ENCODE data around the gene DXO. TPM values are rescaled to one million over a fixed set of nuclear protein-coding genes. Genes with fewer than 3 reads are reported as not detected.

The DXO gene
- total RNA-seq, 1 donor from 2014 or later, result 18.0 TPM

DNA sequence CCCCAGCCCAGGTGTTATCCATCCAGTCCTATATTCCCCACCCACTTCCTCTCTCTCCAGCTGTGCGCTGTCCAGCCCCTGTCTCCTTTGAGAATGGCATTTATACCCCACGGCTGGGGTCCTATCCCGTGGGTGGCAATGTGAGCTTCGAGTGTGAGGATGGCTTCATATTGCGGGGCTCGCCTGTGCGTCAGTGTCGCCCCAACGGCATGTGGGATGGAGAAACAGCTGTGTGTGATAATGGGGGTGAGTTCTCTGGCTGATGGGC is 43.3 kb downstream of the DXO start:
- DNase-seq (ENCODE audit: low spot score in 2 of 2), result no peak
- Histone ChIP-seq H3K36me3 (no peaks in the 10 kb centered on the region), H3K4me3 (no peak overlapping the region), H3K9me3 (no peaks in the 10 kb centered on the region), H3K27me3 (no peaks in the 10 kb centered on the region), H3K4me1 (no peaks in the 10 kb centered on the region), H3K27ac (no peak overlapping the region)
- TF ChIP-seq, protein P1, sequence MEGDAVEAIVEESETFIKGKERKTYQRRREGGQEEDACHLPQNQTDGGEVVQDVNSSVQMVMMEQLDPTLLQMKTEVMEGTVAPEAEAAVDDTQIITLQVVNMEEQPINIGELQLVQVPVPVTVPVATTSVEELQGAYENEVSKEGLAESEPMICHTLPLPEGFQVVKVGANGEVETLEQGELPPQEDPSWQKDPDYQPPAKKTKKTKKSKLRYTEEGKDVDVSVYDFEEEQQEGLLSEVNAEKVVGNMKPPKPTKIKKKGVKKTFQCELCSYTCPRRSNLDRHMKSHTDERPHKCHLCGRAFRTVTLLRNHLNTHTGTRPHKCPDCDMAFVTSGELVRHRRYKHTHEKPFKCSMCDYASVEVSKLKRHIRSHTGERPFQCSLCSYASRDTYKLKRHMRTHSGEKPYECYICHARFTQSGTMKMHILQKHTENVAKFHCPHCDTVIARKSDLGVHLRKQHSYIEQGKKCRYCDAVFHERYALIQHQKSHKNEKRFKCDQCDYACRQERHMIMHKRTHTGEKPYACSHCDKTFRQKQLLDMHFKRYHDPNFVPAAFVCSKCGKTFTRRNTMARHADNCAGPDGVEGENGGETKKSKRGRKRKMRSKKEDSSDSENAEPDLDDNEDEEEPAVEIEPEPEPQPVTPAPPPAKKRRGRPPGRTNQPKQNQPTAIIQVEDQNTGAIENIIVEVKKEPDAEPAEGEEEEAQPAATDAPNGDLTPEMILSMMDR (IDR thresholded peaks at IDR 0.05), result no peak
- intact Hi-C loops (cut with DNase I), result no loop called here

DNA sequence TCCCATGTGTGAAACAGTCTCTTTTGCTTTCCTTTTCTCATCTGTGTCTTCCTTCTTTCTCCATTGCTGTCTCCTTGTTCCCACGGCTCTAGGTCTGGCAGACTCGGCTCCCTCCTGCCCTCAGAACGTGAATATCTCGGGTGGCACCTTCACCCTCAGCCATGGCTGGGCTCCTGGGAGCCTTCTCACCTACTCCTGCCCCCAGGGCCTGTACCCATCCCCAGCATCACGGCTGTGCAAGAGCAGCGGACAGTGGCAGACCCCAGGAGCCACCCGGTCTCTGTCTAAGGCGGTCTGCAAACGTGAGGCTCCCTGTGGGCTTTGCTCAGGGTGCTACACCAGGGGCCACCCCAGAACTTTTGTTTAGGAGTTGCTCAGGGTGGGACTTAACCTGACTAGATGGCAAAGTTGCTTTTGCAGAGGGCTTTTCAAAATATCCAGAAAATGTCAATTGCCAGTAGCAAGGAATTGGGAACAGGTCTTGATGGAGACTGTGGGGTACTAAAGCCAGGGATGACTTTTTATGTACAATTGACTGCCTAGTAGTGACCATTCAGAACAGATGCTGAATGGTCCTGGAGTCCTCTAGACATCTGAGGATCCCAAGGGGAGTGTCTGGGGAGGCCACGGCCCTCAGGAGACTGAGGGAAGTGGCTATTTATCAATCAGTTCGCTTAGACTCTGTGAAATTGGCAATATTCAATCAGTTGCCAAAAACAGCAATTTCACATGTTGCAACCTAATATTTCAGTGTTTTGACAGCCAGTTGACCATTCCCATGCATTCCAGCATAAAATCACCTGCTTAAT is 43.9 kb downstream of the DXO start:
- intact Hi-C loops (cut with DNase I), result no loop called here
- TF ChIP-seq, protein P1 (IDR thresholded peaks at IDR 0.05), result no peak
- Histone ChIP-seq H3K9me3 (no peaks in the 10 kb centered on the region), H3K27ac (no peak overlapping the region), H3K36me3 (no peaks in the 10 kb centered on the region), H3K4me3 (no peak overlapping the region), H3K4me1 (no peaks in the 10 kb centered on the region), H3K27me3 (no peaks in the 10 kb centered on the region)
- DNase-seq (ENCODE audit: low spot score in 2 of 2), result no peak

DNA sequence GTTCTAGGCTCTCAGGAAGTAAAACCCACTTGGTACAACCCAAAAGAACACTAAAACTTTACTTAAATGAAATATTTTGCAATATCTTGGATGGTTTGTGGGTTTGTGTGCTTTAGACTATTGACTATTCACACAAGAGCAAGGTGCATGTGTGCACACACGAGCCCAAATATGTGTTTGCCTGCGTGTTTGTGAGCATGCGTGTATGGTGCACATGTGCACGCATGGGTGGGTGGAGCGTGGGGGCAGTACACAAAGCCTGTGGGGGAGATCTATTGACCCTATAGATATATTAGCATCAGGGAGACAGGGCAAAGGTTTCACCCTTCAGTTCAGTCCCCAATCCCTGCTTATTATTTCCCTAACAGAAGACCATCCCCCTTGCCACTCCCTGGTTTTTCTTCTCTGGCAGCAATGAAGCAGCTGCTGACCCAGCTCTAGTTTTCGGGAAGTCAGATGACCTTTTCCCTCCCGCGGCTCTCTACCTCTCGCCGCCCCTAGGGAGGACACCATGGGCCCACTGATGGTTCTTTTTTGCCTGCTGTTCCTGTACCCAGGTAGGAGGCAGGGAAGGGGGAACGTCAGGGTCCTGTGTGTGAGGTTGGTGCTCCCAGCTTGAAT is 44.6 kb downstream of the DXO start, which contains the start of gene C2:
TSS of gene C2 (plus strand) at position 476 of the 621 bp plus-strand sequence. CDS start at position 512, 36 bp downstream.
- TF ChIP-seq, protein P1 (IDR thresholded peaks at IDR 0.05), result no peak
- DNase-seq (ENCODE audit: low spot score in 2 of 2), result no peak
- H3K4me3 ChIP-seq, result no peak within 1 kb of the TSS
- H3K36me3 ChIP-seq, result no peaks in the 10 kb centered on the region
- H3K4me1 ChIP-seq, result no peaks in the 10 kb centered on the region
- H3K27ac ChIP-seq, result no peak within 1 kb of the TSS
- intact Hi-C loops (cut with DNase I), result no loop called here
- H3K9me3 ChIP-seq, result no peaks in the 10 kb centered on the region
- H3K27me3 ChIP-seq, result no peaks in the 10 kb centered on the region

DNA sequence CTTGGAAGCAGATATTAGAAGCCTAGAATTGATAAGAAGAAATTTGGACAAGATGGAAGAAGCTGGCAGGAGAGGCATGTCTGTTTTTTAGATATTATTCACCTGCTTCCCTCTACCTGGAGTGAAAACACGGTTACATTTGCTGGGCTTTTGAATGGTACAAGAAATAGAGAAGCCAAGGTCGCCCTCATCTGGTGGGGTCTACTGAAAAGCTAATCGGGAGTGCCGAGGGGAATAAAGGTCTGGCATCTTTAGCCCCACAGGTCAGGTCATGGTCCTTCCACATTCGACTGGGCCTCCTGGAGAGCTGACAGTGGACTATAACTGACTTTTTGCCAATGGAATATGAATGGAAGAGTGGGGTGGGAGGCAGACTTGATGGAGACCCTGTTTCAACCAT is 49.0 kb downstream of the DXO start:
- TF ChIP-seq, protein P1 (IDR thresholded peaks at IDR 0.05), result peak in 1 of 3 experiments; percentile 14
- no peak for DNase-seq (ENCODE audit: low spot score in 2 of 2)
- Histone ChIP-seq H3K9me3 (no peaks in the 10 kb centered on the region), H3K4me3 (no peak overlapping the region), H3K4me1 (no peaks in the 10 kb centered on the region), H3K27me3 (no peaks in the 10 kb centered on the region), H3K27ac (no peak overlapping the region), H3K36me3 (no peaks in the 10 kb centered on the region)
- intact Hi-C loops (cut with DNase I), result no loop called here

DNA sequence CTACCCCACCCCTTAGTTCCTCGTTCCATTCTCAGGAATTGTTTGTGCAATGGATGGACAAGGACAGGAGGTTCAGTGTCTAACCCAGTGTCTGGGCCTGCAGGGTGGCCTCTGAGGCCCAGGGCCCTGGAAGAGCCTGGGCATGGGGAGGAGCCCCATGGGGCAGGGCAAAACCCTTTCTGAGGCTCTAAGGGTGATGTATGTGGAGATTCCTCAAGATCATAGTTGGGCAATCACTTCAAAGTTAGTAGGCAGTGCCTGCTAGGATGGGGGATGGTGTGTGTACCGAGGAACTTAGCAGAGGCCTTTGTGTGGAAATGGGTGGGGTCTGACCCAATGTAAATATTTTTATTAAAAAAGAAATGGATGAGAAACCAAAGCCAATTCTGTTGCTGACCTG is 51.1 kb downstream of the DXO start:
- no peaks in the 10 kb centered on the region for H3K27me3 ChIP-seq
- no peak overlapping the region for H3K4me3 ChIP-seq
- DNase-seq (ENCODE audit: low spot score in 2 of 2), result no peak
- no peaks in the 10 kb centered on the region for H3K9me3 ChIP-seq
- intact Hi-C loops (cut with DNase I), result no loop called here
- TF ChIP-seq, protein P1 (IDR thresholded peaks at IDR 0.05), result no peak
- no peaks in the 10 kb centered on the region for H3K4me1 ChIP-seq
- no peak overlapping the region for H3K27ac ChIP-seq
- H3K36me3 ChIP-seq, result no peaks in the 10 kb centered on the region

Other genes starting within 250 kb of the DXO start
- gene MPIG6B, start 248.8 kb downstream of the DXO start, total RNA-seq, result not detected
- 150 TPM for gene DDAH2, start 242.8 kb downstream of the DXO start, total RNA-seq
- 281 TPM for gene CLIC1, start 235.6 kb downstream of the DXO start, total RNA-seq
- gene MSH5, start 232.1 kb downstream of the DXO start, total RNA-seq, result 17.7 TPM
- gene SAPCD1, start 209.5 kb downstream of the DXO start, total RNA-seq, result not detected
- not detected for gene VWA7, start 194.8 kb downstream of the DXO start, total RNA-seq
- 48.3 TPM for gene VARS1, start 176.4 kb downstream of the DXO start, total RNA-seq
- 61.3 TPM for gene LSM2, start 165.2 kb downstream of the DXO start, total RNA-seq
- gene HSPA1L, start 156.9 kb downstream of the DXO start, total RNA-seq, result not detected
- 288 TPM for gene HSPA1A, start 156.6 kb downstream of the DXO start, total RNA-seq
- gene HSPA1B, start 144.4 kb downstream of the DXO start, total RNA-seq, result 613 TPM
- gene NEU1, start 109.3 kb downstream of the DXO start, total RNA-seq, result 21.6 TPM
- gene SLC44A4, start 93.1 kb downstream of the DXO start, total RNA-seq, result not detected
- gene EHMT2, start 74.4 kb downstream of the DXO start, total RNA-seq, result 39.5 TPM
- 7.3 TPM for gene ZBTB12, start 70.1 kb downstream of the DXO start, total RNA-seq
- gene C2, start 44.4 kb downstream of the DXO start, total RNA-seq, result 18.6 TPM
- gene CFB, start 26.0 kb downstream of the DXO start, total RNA-seq, result 132 TPM
- 208 TPM for gene NELFE, start 13.2 kb downstream of the DXO start, total RNA-seq
- 77.4 TPM for gene SKIC2, start 13.0 kb downstream of the DXO start, total RNA-seq
- 147 TPM for gene C4A, start 9.9 kb upstream of the DXO start, total RNA-seq
- gene C4B, start 42.7 kb upstream of the DXO start, total RNA-seq, result 133 TPM
- 14.0 TPM for gene CYP21A2, start 66.3 kb upstream of the DXO start, total RNA-seq
- 493 TPM for gene TNXB, start 137.2 kb upstream of the DXO start, total RNA-seq
- gene ATF6B, start 156.1 kb upstream of the DXO start, total RNA-seq, result 123 TPM
- not detected for gene FKBPL, start 158.2 kb upstream of the DXO start, total RNA-seq
- 1.4 TPM for gene PRRT1, start 179.8 kb upstream of the DXO start, total RNA-seq
- 839 TPM for gene PPT2, start 182.0 kb upstream of the DXO start, total RNA-seq
- gene EGFL8, start 192.5 kb upstream of the DXO start, total RNA-seq, result 9.4 TPM
- gene AGPAT1, start 203.9 kb upstream of the DXO start, total RNA-seq, result 136 TPM
- gene RNF5, start 206.3 kb upstream of the DXO start, total RNA-seq, result 73.0 TPM
- 6.1 TPM for gene AGER, start 212.1 kb upstream of the DXO start, total RNA-seq
- 18.1 TPM for gene PBX2, start 218.1 kb upstream of the DXO start, total RNA-seq
- gene GPSM3, start 220.5 kb upstream of the DXO start, total RNA-seq, result 19.4 TPM

Measured in ascending aorta (tissue), 2 donors.